PC-9 (cell line): ENCODE results near the gene TEC.
"Not testable (repeated sequence)": the region's sequence is repeated elsewhere in the genome, so short reads cannot be mapped to it uniquely, and the experiment has no call there.

Experiments
- CTCF ChIP-seq: fragments of 200-600 bp; sonication (generic); conservative IDR thresholded peaks from 2 replicates; pipeline ENCODE4 v1.6.1; 2017; ENCODE audit warnings: mixed run types, antibody characterized with exemption, mild to moderate bottlenecking, moderate library complexity
- EZH2 ChIP-seq: fragments of 200-600 bp; sonication (generic); IDR thresholded peaks from 2 replicates; pipeline ENCODE4 v1.8.0; 2017; ENCODE audit warnings: antibody characterized with exemption, low read depth

DNA sequence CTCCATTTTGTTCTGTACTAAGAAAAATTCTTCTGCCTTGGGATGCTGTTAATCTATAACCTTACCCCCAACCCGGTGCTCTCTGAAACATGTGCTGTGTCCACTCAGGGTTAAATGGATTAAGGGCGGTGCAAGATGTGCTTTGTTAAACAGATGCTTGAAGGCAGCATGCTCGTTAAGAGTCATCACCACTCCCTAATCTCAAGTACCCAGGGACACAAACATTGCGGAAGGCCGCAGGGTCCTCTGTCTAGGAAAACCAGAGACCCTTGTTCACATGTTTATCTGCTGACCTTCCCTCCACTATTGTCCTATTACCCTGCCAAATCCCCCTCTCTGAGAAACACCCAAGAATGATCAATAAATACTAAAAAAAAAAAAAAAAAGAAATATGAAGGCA is 82.6 kb downstream of the TEC start:
- TF ChIP-seq CTCF, EZH2: not testable (repeated sequence)
